ENCODE measurements around the gene PNO1. TPM values are rescaled to one million over a fixed set of nuclear protein-coding genes. Genes with fewer than 3 reads are reported as not detected.

PNO1 gene
- 10 to 100 TPM; 19.4 to 25.1 (median 25.0) TPM for total RNA-seq
- total RNA-seq (2013): 16.7 TPM

- intact Hi-C loops (cut with micrococcal nuclease): loop anchor here (1.0 kb wide), 2 partner anchors 95 to 310 kb away; partner anchors contain the start of genes APLF, FBXO48 and PPP3R1
- Histone ChIP-seq H3K4me1 (ENCODE audit: control insufficient read depth, insufficient read depth, low read length) (peaks cover 8% of the 10 kb centered on the region), H3K27ac (ENCODE audit: low read length) (peak within 1 kb of the TSS; percentile 97), H3K36me3 (ENCODE audit: control insufficient read depth, insufficient read depth, low read length) (peaks cover 22% of the 10 kb centered on the region), H3K9me3 (ENCODE audit: control insufficient read depth, insufficient read depth, low read length) (no peaks in the 10 kb centered on the region), H3K27me3 (ENCODE audit: control insufficient read depth, insufficient read depth, low read length) (no peaks in the 10 kb centered on the region), H3K4me3 (ENCODE audit: low read length) (peak within 1 kb of the TSS; percentile 96)
- no peaks in the 10 kb centered on the region for H3K27me3 Mint-ChIP-seq (ENCODE audit: low read depth in 2 of 2)
- H3K27ac Mint-ChIP-seq: peak within 1 kb of the TSS; percentile 96 to 100
- DNase-seq (peak; percentile 98 to 99), ATAC-seq (peak; percentile 93 to 99 (median 95))
- no peaks in the 10 kb centered on the region for H3K9me3 Mint-ChIP-seq
- H3K4me3 Mint-ChIP-seq: peak within 1 kb of the TSS; percentile 100
- H3K4me1 Mint-ChIP-seq: peaks cover 33 to 34% of the 10 kb centered on the region in 2 donors
- H3K36me3 Mint-ChIP-seq: peaks cover 9% of the 10 kb centered on the region
- 0% methylated on average over 44 of the region's 44 CpGs for WGBS (ENCODE audit: insufficient coverage)
- TF ChIP-seq CTCF (IDR thresholded peaks at IDR 0.05): no peak
Measured at GRCh38 chr2:68157402-68158133, at the start of gene PNO1. Gene PNO1 (plus strand): TSS chr2:68157888. CDS start chr2:68157935, 47 bp downstream.

- Mint-ChIP-seq H3K27me3 (ENCODE audit: low read depth in 2 of 2) (no peaks in the 10 kb centered on the region), H3K9me3 (peaks cover 8 to 13% of the 10 kb centered on the region in 2 donors), H3K36me3 (peaks cover 14% of the 10 kb centered on the region), H3K4me1 (no peaks in the 10 kb centered on the region), H3K27ac (no peak overlapping the region), H3K4me3 (no peak overlapping the region)
- TF ChIP-seq CTCF (IDR thresholded peaks at IDR 0.05): no peak
- 84% methylated on average over 2 of the region's 3 CpGs for WGBS (ENCODE audit: insufficient coverage)
- Histone ChIP-seq H3K4me1 (ENCODE audit: control insufficient read depth, insufficient read depth, low read length) (no peaks in the 10 kb centered on the region), H3K9me3 (ENCODE audit: control insufficient read depth, insufficient read depth, low read length) (no peaks in the 10 kb centered on the region), H3K36me3 (ENCODE audit: control insufficient read depth, insufficient read depth, low read length) (no peaks in the 10 kb centered on the region), H3K27ac (ENCODE audit: low read length) (no peak overlapping the region), H3K4me3 (ENCODE audit: low read length) (no peak overlapping the region), H3K27me3 (ENCODE audit: control insufficient read depth, insufficient read depth, low read length) (no peaks in the 10 kb centered on the region)
- ATAC-seq (no peak), DNase-seq (no peak)
- intact Hi-C loops (cut with micrococcal nuclease): no loop called here
Measured at GRCh38 chr2:68108120-68108519, 49.6 kb upstream of the PNO1 start.

- H3K27ac ChIP-seq (ENCODE audit: low read length): no peak overlapping the region
Measured at GRCh38 chr2:68110102-68110501, 47.6 kb upstream of the PNO1 start.

More at GRCh38 chr2:68110102-68110501, 47.6 kb upstream of the PNO1 start:
- H3K27ac Mint-ChIP-seq: no peak overlapping the region
- TF ChIP-seq CTCF (IDR thresholded peaks at IDR 0.05): no peak
- intact Hi-C loops (cut with micrococcal nuclease): no loop called here
- no peaks in the 10 kb centered on the region for H3K27me3 ChIP-seq (ENCODE audit: control insufficient read depth, insufficient read depth, low read length)
- no peaks in the 10 kb centered on the region for H3K27me3 Mint-ChIP-seq (ENCODE audit: low read depth in 2 of 2)
- DNase-seq (no peak), ATAC-seq (no peak)
- no peaks in the 10 kb centered on the region for H3K4me1 Mint-ChIP-seq
- H3K4me3 Mint-ChIP-seq: no peak overlapping the region
- no peaks in the 10 kb centered on the region for H3K36me3 ChIP-seq (ENCODE audit: control insufficient read depth, insufficient read depth, low read length)
- no peak overlapping the region for H3K4me3 ChIP-seq (ENCODE audit: low read length)
- peaks cover 14% of the 10 kb centered on the region for H3K36me3 Mint-ChIP-seq
- H3K9me3 ChIP-seq (ENCODE audit: control insufficient read depth, insufficient read depth, low read length): no peaks in the 10 kb centered on the region
- peaks cover 8 to 11% of the 10 kb centered on the region in 2 donors for H3K9me3 Mint-ChIP-seq
- 83% methylated on average over 3 of the region's 3 CpGs for WGBS (ENCODE audit: insufficient coverage)
- no peaks in the 10 kb centered on the region for H3K4me1 ChIP-seq (ENCODE audit: control insufficient read depth, insufficient read depth, low read length)

Data from natural killer cell (primary cell).